ENCODE results near the gene PSMD2.

DNA sequence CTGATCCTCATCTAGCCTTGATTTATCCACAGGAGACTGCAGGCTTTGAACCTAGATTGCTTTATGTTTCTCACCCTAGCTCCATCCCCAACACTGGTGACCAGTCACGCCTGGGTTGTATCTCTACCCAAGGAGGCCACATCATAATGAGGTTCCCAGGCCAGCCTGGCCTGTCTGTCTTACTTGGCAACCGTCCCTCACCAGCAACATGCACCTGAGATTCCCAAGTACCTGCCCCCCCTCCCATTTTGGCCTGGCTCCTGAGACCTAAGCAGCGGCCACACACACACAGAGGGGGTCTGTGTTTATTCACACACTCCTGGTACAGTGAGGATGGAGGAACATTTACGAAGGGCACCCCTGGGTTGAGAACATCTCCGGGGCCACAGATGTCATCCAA, 40.1 kb upstream of the PSMD2 start:
- TF ChIP-seq, protein P1, sequence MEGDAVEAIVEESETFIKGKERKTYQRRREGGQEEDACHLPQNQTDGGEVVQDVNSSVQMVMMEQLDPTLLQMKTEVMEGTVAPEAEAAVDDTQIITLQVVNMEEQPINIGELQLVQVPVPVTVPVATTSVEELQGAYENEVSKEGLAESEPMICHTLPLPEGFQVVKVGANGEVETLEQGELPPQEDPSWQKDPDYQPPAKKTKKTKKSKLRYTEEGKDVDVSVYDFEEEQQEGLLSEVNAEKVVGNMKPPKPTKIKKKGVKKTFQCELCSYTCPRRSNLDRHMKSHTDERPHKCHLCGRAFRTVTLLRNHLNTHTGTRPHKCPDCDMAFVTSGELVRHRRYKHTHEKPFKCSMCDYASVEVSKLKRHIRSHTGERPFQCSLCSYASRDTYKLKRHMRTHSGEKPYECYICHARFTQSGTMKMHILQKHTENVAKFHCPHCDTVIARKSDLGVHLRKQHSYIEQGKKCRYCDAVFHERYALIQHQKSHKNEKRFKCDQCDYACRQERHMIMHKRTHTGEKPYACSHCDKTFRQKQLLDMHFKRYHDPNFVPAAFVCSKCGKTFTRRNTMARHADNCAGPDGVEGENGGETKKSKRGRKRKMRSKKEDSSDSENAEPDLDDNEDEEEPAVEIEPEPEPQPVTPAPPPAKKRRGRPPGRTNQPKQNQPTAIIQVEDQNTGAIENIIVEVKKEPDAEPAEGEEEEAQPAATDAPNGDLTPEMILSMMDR (IDR thresholded peaks at IDR 0.05) = no peak
- no peak for TF ChIP-seq POLR2A (IDR thresholded peaks at IDR 0.05)

Data from vagina (tissue), 2 donors.